ENCODE data around the gene S100A11.

S100A11 gene

GRCh38 chr1:152038871-152039270, 2.1 kb upstream of the S100A11 start:
- no peaks in the 10 kb centered on the region for H3K9me3 ChIP-seq (ENCODE audit: control insufficient read depth, low read depth, low read length)
- H3K4me3 ChIP-seq (ENCODE audit: low read length): no peak overlapping the region
- peaks cover 22% of the 10 kb centered on the region for H3K4me1 ChIP-seq (ENCODE audit: control insufficient read depth, low read depth, low read length)
- H3K36me3 ChIP-seq (ENCODE audit: control insufficient read depth, low read depth, low read length): no peaks in the 10 kb centered on the region
- H3K9ac ChIP-seq (ENCODE audit: low read length): no peak overlapping the region
- H3K27me3 ChIP-seq (ENCODE audit: control insufficient read depth, insufficient read depth, low read length): no peaks in the 10 kb centered on the region
- H3K27ac ChIP-seq (ENCODE audit: low read length): no peak overlapping the region

DNA sequence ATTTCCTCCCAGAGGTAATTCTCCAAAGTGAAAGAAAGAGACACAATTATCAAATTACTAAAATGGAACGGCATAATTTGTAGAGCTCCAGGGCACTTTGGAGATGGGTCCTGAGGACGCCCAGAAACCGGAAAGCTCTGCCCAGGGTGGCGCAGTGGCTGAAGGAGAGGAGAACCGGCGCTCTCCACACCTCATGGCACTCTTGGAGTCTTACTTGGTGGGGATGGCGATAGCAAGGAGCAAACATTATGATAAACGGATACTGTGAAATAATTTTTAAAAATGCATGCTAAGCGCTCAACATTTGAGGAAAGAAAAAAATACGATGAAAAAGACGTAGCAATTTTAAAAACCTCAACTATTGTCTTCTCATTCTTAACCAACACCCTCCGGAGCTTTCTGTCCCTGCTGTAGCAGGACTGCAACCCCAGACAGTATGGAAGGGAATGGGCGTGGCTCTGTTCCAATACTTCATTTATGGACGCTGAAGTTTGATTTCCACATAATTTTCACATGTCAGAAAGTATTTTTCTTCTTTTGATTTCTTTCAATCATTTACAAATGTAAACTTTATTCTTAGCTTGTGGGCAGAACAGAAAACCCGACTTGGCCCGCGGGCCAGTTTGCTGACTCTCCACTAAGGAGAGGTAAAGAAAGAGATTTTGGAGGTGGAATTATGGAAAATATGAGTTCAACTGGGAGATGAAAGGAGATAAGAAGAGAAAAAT, 1.1 kb downstream of the S100A11 start:
- H3K36me3 ChIP-seq (ENCODE audit: control insufficient read depth, low read depth, low read length): peaks cover 16% of the 10 kb centered on the region
- H3K9me3 ChIP-seq (ENCODE audit: control insufficient read depth, low read depth, low read length): no peaks in the 10 kb centered on the region
- no peaks in the 10 kb centered on the region for H3K27me3 ChIP-seq (ENCODE audit: control insufficient read depth, insufficient read depth, low read length)
- H3K4me1 ChIP-seq (ENCODE audit: control insufficient read depth, low read depth, low read length): peaks cover 14% of the 10 kb centered on the region
- peak overlapping the region; percentile 42 for H3K9ac ChIP-seq (ENCODE audit: low read length)
- H3K27ac ChIP-seq (ENCODE audit: low read length): no peak overlapping the region
- peak overlapping the region; percentile 64 for H3K4me3 ChIP-seq (ENCODE audit: low read length)

GRCh38 chr1:152034654-152035538, 1.9 kb downstream of the S100A11 start:
- H3K36me3 ChIP-seq (ENCODE audit: control insufficient read depth, low read depth, low read length): peaks cover 16% of the 10 kb centered on the region
- H3K9me3 ChIP-seq (ENCODE audit: control insufficient read depth, low read depth, low read length): no peaks in the 10 kb centered on the region
- H3K4me1 ChIP-seq (ENCODE audit: control insufficient read depth, low read depth, low read length): peaks cover 14% of the 10 kb centered on the region
- H3K27me3 ChIP-seq (ENCODE audit: control insufficient read depth, insufficient read depth, low read length): no peaks in the 10 kb centered on the region
- no peak overlapping the region for H3K27ac ChIP-seq (ENCODE audit: low read length)
- H3K9ac ChIP-seq (ENCODE audit: low read length): no peak overlapping the region
- peak overlapping the region; percentile 64 for H3K4me3 ChIP-seq (ENCODE audit: low read length)

DNA sequence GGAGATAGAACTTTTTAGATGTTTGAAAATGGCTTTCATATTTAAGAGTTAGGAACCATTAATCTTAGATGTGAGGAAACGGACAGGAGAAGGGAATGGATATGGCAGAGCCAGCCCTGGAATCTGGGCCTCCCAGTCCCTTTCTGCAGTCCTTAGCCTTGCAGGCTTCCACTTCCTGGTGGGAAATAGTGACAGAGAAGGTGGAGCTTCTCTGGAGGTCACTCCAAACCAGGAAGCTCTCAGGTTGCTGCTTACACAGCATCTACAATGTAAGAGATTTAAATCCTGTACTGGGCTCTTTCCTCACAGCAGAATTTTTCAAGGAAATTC, 2.5 kb downstream of the S100A11 start:
- Histone ChIP-seq H3K36me3 (ENCODE audit: control insufficient read depth, low read depth, low read length) (peaks cover 16% of the 10 kb centered on the region), H3K27me3 (ENCODE audit: control insufficient read depth, insufficient read depth, low read length) (no peaks in the 10 kb centered on the region), H3K9ac (ENCODE audit: low read length) (no peak overlapping the region), H3K9me3 (ENCODE audit: control insufficient read depth, low read depth, low read length) (no peaks in the 10 kb centered on the region), H3K27ac (ENCODE audit: low read length) (no peak overlapping the region), H3K4me1 (ENCODE audit: control insufficient read depth, low read depth, low read length) (peaks cover 14% of the 10 kb centered on the region), H3K4me3 (ENCODE audit: low read length) (peak overlapping the region; percentile 64)

DNA sequence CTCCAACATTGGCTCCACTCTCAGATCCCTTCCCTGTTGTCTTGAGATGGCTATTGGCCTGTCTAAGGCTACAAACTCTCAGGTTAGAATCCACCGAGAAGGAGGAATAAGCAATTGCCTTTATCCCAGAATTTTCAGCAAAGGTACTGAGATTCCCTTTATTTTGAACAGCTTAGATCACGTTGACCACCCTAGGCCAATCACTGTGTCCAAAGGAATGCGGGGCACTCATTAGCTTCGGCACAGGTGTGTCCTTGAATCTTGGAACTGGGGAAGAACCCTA, 6.9 kb downstream of the S100A11 start:
- Histone ChIP-seq H3K4me3 (ENCODE audit: low read length) (no peak overlapping the region), H3K9me3 (ENCODE audit: control insufficient read depth, low read depth, low read length) (no peaks in the 10 kb centered on the region), H3K9ac (ENCODE audit: low read length) (no peak overlapping the region), H3K27me3 (ENCODE audit: control insufficient read depth, insufficient read depth, low read length) (no peaks in the 10 kb centered on the region), H3K4me1 (ENCODE audit: control insufficient read depth, low read depth, low read length) (peaks cover 7% of the 10 kb centered on the region), H3K36me3 (ENCODE audit: control insufficient read depth, low read depth, low read length) (peaks cover 16% of the 10 kb centered on the region), H3K27ac (ENCODE audit: low read length) (no peak overlapping the region)

DNA sequence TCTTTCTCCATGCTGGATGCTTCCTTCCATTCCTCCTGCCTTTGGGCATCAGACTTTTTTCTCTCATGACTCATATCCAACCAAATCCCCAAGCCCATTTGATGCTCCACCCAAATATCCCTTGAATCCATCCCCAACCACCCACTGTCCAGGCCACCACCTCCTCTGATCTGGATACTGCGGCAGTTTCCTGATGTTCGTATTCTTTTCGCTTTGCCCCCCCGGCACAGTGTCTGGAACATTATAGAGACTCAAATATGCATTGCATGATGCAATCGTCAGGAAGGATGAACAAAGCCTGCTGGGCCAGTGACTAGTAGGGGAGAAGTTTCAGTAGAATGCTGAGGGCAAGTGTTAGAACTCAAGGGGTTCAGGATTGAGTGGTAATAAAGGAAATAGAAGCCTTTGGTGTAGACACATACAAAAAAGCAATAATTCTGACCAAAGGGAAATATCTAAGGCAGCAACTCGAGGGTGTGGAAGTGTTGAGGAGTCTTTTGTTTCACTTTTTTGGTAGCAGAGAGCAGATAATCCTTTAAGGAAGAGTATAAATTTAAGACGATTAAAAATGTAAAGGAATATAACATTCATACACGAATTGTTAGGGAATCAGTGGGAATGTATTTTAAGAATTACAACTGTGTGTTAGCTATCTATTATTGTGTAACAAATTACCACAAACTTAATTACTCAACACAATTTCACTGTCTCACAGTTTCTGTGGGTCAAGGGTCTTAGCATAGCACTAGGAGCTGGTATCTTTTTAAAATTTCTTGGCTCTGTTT, 7.5 kb downstream of the S100A11 start:
- Histone ChIP-seq H3K36me3 (ENCODE audit: control insufficient read depth, low read depth, low read length) (peaks cover 16% of the 10 kb centered on the region), H3K4me1 (ENCODE audit: control insufficient read depth, low read depth, low read length) (peaks cover 4% of the 10 kb centered on the region), H3K27ac (ENCODE audit: low read length) (no peak overlapping the region), H3K9me3 (ENCODE audit: control insufficient read depth, low read depth, low read length) (no peaks in the 10 kb centered on the region), H3K4me3 (ENCODE audit: low read length) (no peak overlapping the region), H3K9ac (ENCODE audit: low read length) (no peak overlapping the region), H3K27me3 (ENCODE audit: control insufficient read depth, insufficient read depth, low read length) (no peaks in the 10 kb centered on the region)

- H3K4me3 ChIP-seq (ENCODE audit: low read length): no peak overlapping the region
- no peak overlapping the region for H3K9ac ChIP-seq (ENCODE audit: low read length)
- peaks cover 5% of the 10 kb centered on the region for H3K4me1 ChIP-seq (ENCODE audit: control insufficient read depth, low read depth, low read length)
- no peaks in the 10 kb centered on the region for H3K27me3 ChIP-seq (ENCODE audit: control insufficient read depth, insufficient read depth, low read length)
- H3K27ac ChIP-seq (ENCODE audit: low read length): no peak overlapping the region
- H3K9me3 ChIP-seq (ENCODE audit: control insufficient read depth, low read depth, low read length): no peaks in the 10 kb centered on the region
- no peaks in the 10 kb centered on the region for H3K36me3 ChIP-seq (ENCODE audit: control insufficient read depth, low read depth, low read length)
Observed at GRCh38 chr1:152026895-152027294, 9.9 kb downstream of the S100A11 start.

- H3K4me1 ChIP-seq (ENCODE audit: control insufficient read depth, low read depth, low read length): peaks cover 5% of the 10 kb centered on the region
- no peak overlapping the region for H3K4me3 ChIP-seq (ENCODE audit: low read length)
- no peak overlapping the region for H3K27ac ChIP-seq (ENCODE audit: low read length)
Observed at GRCh38 chr1:152024223-152024622, 12.6 kb downstream of the S100A11 start.

GRCh38 chr1:152023221-152023620, 13.6 kb downstream of the S100A11 start:
- no peak overlapping the region for H3K27ac ChIP-seq (ENCODE audit: low read length)
- H3K27me3 ChIP-seq (ENCODE audit: control insufficient read depth, insufficient read depth, low read length): no peaks in the 10 kb centered on the region
- H3K36me3 ChIP-seq (ENCODE audit: control insufficient read depth, low read depth, low read length): no peaks in the 10 kb centered on the region
- H3K9ac ChIP-seq (ENCODE audit: low read length): no peak overlapping the region
- no peak overlapping the region for H3K4me3 ChIP-seq (ENCODE audit: low read length)
- H3K9me3 ChIP-seq (ENCODE audit: control insufficient read depth, low read depth, low read length): no peaks in the 10 kb centered on the region
- peaks cover 5% of the 10 kb centered on the region for H3K4me1 ChIP-seq (ENCODE audit: control insufficient read depth, low read depth, low read length)

More at GRCh38 chr1:152024223-152024622, 12.6 kb downstream of the S100A11 start:
- no peak overlapping the region for H3K9ac ChIP-seq (ENCODE audit: low read length)
- no peaks in the 10 kb centered on the region for H3K27me3 ChIP-seq (ENCODE audit: control insufficient read depth, insufficient read depth, low read length)
- H3K9me3 ChIP-seq (ENCODE audit: control insufficient read depth, low read depth, low read length): no peaks in the 10 kb centered on the region
- H3K36me3 ChIP-seq (ENCODE audit: control insufficient read depth, low read depth, low read length): no peaks in the 10 kb centered on the region

GRCh38 chr1:152022474-152022873, 14.3 kb downstream of the S100A11 start:
- H3K27ac ChIP-seq (ENCODE audit: low read length): no peak overlapping the region
- no peaks in the 10 kb centered on the region for H3K9me3 ChIP-seq (ENCODE audit: control insufficient read depth, low read depth, low read length)

GRCh38 chr1:152021569-152021968, 15.2 kb downstream of the S100A11 start:
- no peaks in the 10 kb centered on the region for H3K9me3 ChIP-seq (ENCODE audit: control insufficient read depth, low read depth, low read length)
- peaks cover 5% of the 10 kb centered on the region for H3K4me1 ChIP-seq (ENCODE audit: control insufficient read depth, low read depth, low read length)
- H3K36me3 ChIP-seq (ENCODE audit: control insufficient read depth, low read depth, low read length): no peaks in the 10 kb centered on the region
- H3K27ac ChIP-seq (ENCODE audit: low read length): no peak overlapping the region
- H3K9ac ChIP-seq (ENCODE audit: low read length): no peak overlapping the region
- no peaks in the 10 kb centered on the region for H3K27me3 ChIP-seq (ENCODE audit: control insufficient read depth, insufficient read depth, low read length)
- H3K4me3 ChIP-seq (ENCODE audit: low read length): no peak overlapping the region

More at GRCh38 chr1:152022474-152022873, 14.3 kb downstream of the S100A11 start:
- Histone ChIP-seq H3K4me3 (ENCODE audit: low read length) (no peak overlapping the region), H3K9ac (ENCODE audit: low read length) (no peak overlapping the region), H3K27me3 (ENCODE audit: control insufficient read depth, insufficient read depth, low read length) (no peaks in the 10 kb centered on the region), H3K36me3 (ENCODE audit: control insufficient read depth, low read depth, low read length) (no peaks in the 10 kb centered on the region), H3K4me1 (ENCODE audit: control insufficient read depth, low read depth, low read length) (peaks cover 5% of the 10 kb centered on the region)

Measured in iPS-18a (cell line).